ENCODE results near the gene MTCP1. TPM values are rescaled to one million over a fixed set of nuclear protein-coding genes. Genes with fewer than 3 reads are reported as not detected.

Gene MTCP1
- total and polyA plus RNA-seq, 9 of the 15 experiments (the other 6 are each of a cell fraction or from before 2014, with no cell fraction given), result 12.7 to 28.0 (median 22.9) TPM

- TF ChIP-seq NONO (IDR thresholded peaks at IDR 0.05; ENCODE audit: low read depth in 2 of 2, low read length in 1 of 2) (no peak), HNRNPH1 (optimal IDR thresholded peaks at IDR 0.05; ENCODE audit: low read depth, low read length) (no peak), ZBTB40 (IDR thresholded peaks at IDR 0.05) (peak; percentile 37; the same call in 1 of the 2 replicates), ZBTB40 (CRISPR knock-in tag; IDR thresholded peaks at IDR 0.05) (no peak), HMG20A (CRISPR knock-in tag; conservative IDR thresholded peaks at IDR 0.05) (no peak), HLTF (IDR thresholded peaks at IDR 0.05) (no peak), CBX2 (IDR thresholded peaks at IDR 0.05; ENCODE audit: insufficient read depth, low read length, poor library complexity, severe bottlenecking) (no peak), ZNF280B (CRISPR knock-in tag; IDR thresholded peaks at IDR 0.05) (no peak), GMEB1 (CRISPR knock-in tag; IDR thresholded peaks at IDR 0.05) (no peak), ZNF41 (CRISPR knock-in tag; conservative IDR thresholded peaks at IDR 0.05) (no peak), ETV1 (tag; conservative IDR thresholded peaks at IDR 0.05; ENCODE audit: low read depth) (peak; percentile 64)
These were observed 317 bp downstream of the MTCP1 start (continued) for GRCh38 chrX:155070663-155070974.
